ENCODE results near the gene RPS6KB2.

Gene RPS6KB2

GRCh38 chr11:67428052-67429001 lies at the start of gene RPS6KB2:
RPS6KB2 (plus strand) TSS chr11:67428494; CDS start chr11:67428546, 52 bp downstream.
- FAIRE-seq, result peak; percentile 77

DNA sequence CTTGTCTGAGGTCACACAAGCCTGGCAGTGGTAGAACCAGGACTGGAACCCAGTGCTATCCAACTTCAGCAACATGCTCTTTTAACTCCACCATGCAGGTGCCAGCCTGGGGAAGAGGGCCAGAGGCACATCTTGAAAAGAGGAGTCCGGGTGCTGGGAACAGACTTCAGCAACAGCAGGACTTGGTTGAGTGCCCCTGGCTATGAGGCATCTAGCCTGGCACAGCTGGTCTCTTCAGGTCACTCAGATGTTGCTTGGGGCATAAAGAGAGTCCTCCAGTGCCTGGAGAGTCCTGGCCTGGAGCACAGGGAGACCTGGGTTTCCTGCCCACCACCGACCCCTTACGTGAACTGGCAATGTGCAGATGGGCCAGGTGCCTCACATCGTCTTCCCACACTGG lies 49.8 kb upstream of the RPS6KB2 start:
- FAIRE-seq, result no peak

More at GRCh38 chr11:67428052-67429001, at the start of gene RPS6KB2:
- peak; percentile 98 for DNase-seq (ENCODE audit: low spot score)

GRCh38 chr11:67379061-67380058 lies 48.9 kb upstream of the RPS6KB2 start:
- DNase-seq (ENCODE audit: low spot score) (no peak), FAIRE-seq (no peak)

More for the DNA sequence above, 49.8 kb upstream of the RPS6KB2 start:
- no peak for DNase-seq (ENCODE audit: low spot score)

DNA sequence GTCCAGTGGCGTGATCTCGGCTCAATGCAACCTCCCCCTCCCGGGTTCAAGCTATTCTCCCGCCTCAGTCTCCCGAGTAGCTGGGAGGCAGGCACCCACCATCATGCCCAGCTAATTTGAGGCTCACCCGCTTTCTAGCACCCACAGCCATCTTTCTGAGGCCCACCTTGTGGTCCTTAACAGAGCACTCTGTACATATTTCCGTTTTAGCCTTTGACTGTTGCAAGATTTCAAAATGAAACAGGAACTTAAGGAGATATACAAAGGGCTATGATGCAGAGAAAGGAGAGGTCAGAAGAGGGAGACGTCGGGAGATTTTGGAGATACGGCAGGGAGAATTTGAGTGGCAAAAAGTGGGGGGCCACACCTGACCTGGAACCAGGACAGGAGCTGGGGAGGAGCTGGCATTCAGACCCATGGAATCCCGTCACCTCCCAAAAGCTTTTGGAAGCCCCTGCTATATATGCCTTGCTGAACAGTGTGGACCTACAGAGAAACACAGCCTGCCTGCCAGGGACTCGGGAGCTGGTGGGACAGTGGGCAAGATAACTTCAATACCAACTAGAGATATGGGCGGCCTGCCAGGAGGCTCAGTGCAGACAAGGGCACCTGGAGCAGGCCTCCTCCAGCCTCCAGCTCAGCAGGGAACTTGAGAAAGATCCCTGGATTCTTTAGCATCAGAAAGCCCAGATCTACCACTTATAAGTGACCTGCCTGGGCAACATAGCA lies 46.9 kb upstream of the RPS6KB2 start:
- FAIRE-seq, result no peak

GRCh38 chr11:67382276-67383136 lies 45.8 kb upstream of the RPS6KB2 start:
- DNase-seq (ENCODE audit: low spot score) (peak; percentile 77), FAIRE-seq (no peak)

More for the DNA sequence above, 46.9 kb upstream of the RPS6KB2 start:
- DNase-seq (ENCODE audit: low spot score), result no peak

DNA sequence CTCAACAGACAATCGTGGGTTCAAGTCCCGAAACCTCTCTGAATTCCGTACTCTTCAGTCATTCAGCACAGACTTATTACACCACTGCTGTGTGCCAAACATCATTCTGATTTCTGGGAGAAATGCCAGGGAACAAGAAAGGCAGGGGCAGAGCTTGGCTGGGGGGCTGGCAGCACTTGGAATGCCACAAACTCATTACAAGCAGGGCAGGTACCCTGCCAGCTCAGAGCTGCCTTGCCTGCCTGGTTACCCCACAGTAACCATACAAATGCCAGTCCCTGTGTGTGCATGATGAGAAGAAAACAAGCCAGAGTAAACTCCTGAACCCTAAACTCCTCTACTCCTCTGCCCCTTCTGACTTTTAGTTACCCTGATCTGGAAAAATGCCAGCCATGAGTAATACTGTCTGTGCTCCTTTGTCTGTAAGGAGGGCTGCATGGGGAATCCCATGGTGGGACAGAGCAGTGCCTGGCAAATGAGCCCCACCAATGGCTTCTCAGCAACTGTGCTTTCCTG lies 43.4 kb upstream of the RPS6KB2 start:
- FAIRE-seq (no peak), DNase-seq (ENCODE audit: low spot score) (peak; percentile 54)

- DNase-seq (ENCODE audit: low spot score) (no peak), FAIRE-seq (no peak)
Observed at GRCh38 chr11:67387069-67387468, 41.2 kb upstream of the RPS6KB2 start.

DNA sequence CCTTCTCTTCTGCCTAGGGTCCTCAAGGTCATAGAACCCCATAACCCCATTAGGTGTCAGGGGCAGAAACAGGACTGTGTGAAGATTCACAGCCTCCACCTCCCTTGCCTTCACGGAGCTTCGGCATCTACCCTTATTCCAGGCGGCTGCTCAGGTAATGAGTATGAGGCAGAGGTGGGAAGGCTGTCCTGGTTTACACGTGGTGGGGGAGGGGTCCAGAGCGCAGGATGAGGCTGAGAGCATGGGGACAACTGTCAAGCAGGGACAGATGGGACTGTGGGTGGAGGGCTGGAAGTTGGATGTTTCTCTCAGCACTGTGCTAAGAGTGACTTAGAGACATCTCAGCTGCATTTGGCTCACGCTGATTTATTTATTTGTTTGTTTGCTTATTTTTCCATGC lies 40.8 kb upstream of the RPS6KB2 start:
- FAIRE-seq (no peak), DNase-seq (ENCODE audit: low spot score) (no peak)

- no peak for FAIRE-seq
- DNase-seq (ENCODE audit: low spot score), result peak; percentile 57
Observed at GRCh38 chr11:67389477-67389876, 38.8 kb upstream of the RPS6KB2 start.

- no peak for DNase-seq (ENCODE audit: low spot score)
- FAIRE-seq, result no peak
Observed at GRCh38 chr11:67390947-67391303, 37.4 kb upstream of the RPS6KB2 start.

GRCh38 chr11:67391304-67392182 lies 36.8 kb upstream of the RPS6KB2 start, which contains the start of gene RAD9A:
RAD9A (plus strand) TSS chr11:67391986; CDS start chr11:67392045, 59 bp downstream.
- DNase-seq (ENCODE audit: low spot score), result peak; percentile 97
- peak; percentile 74 for FAIRE-seq

GRCh38 chr11:67392183-67392715 lies 36.0 kb upstream of the RPS6KB2 start:
- FAIRE-seq (no peak), DNase-seq (ENCODE audit: low spot score) (peak; percentile 49)

DNA sequence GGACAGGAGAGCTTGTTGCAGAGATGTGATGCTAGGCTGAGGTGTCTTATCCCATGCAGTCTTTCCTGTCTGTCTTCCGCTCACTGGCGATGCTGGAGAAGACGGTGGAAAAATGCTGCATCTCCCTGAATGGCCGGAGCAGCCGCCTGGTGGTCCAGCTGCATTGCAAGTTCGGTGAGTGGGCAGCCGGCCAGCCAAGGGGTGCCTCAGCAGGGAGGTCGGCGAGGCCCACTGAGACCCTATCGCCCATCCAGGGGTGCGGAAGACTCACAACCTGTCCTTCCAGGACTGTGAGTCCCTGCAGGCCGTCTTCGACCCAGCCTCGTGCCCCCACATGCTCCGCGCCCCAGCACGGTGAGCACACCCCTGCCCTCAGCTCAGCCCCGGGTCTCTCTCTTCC lies 34.9 kb upstream of the RPS6KB2 start:
- DNase-seq (ENCODE audit: low spot score), result no peak
- no peak for FAIRE-seq

DNA sequence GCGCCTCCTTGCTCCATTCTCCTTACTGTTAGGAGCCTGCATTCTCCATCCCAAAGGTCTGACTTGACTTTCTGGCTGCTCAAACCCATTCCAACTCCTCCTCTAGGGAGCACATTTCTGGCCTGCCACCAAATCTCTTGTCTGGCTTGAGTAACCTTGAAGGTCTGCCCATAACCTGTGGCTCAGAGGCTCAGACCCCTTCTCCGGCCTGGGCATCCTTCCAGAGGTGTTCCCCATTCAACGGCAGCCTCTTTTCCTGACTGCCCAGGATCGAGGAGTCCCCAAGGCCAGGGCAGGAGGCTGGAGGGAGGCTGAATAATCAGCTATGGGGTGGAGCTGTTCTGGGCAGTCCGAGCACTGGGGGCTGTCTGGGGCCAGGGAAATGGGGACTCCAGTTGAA lies 34.3 kb upstream of the RPS6KB2 start:
- no peak for FAIRE-seq
- no peak for DNase-seq (ENCODE audit: low spot score)

- FAIRE-seq (no peak), DNase-seq (ENCODE audit: low spot score) (no peak)
Observed at GRCh38 chr11:67395555-67396258, 32.6 kb upstream of the RPS6KB2 start.

DNA sequence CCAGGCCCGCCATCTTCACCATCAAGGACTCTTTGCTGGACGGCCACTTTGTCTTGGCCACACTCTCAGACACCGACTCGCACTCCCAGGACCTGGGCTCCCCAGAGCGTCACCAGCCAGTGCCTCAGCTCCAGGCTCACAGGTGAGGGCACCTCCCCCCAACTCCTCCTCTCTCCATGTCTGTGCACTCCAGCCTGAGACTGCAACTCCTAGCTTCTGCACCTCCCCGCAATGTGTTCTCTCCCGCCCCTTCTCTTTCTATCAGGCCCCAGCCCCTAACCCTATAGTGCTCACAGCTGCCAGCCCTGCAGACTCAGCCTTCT lies 32.1 kb upstream of the RPS6KB2 start:
- DNase-seq (ENCODE audit: low spot score) (no peak), FAIRE-seq (no peak)

- DNase-seq (ENCODE audit: low spot score) (no peak), FAIRE-seq (no peak)
Observed at GRCh38 chr11:67396587-67397389, 31.5 kb upstream of the RPS6KB2 start.
